Measurements from ENCODE around the gene ANKRD50. TPM values are rescaled to one million over a fixed set of nuclear protein-coding genes. Genes with fewer than 3 reads are reported as not detected.

The ANKRD50 gene
- total and polyA plus RNA-seq, 8 donors = 2.7 to 51.2 (median 13.1) TPM

GRCh38 chr4:124686279-124686678 lies 26.3 kb downstream of the ANKRD50 start:
- no peak for DNase-seq
- Histone ChIP-seq H3K27ac (no peak overlapping the region), H3K36me3 (no peaks in the 10 kb centered on the region), H3K27me3 (no peaks in the 10 kb centered on the region), H3K9me3 (no peaks in the 10 kb centered on the region), H3K4me3 (no peak overlapping the region), H3K4me1 (peaks cover 0 to 9% (median 6%) of the 10 kb centered on the region in 4 donors)
- TF ChIP-seq POLR2AphosphoS5 (IDR thresholded peaks at IDR 0.05) (no peak), POLR2A (IDR thresholded peaks at IDR 0.05) (no peak), EP300 (IDR thresholded peaks at IDR 0.05) (no peak)
- TF ChIP-seq, protein P1, sequence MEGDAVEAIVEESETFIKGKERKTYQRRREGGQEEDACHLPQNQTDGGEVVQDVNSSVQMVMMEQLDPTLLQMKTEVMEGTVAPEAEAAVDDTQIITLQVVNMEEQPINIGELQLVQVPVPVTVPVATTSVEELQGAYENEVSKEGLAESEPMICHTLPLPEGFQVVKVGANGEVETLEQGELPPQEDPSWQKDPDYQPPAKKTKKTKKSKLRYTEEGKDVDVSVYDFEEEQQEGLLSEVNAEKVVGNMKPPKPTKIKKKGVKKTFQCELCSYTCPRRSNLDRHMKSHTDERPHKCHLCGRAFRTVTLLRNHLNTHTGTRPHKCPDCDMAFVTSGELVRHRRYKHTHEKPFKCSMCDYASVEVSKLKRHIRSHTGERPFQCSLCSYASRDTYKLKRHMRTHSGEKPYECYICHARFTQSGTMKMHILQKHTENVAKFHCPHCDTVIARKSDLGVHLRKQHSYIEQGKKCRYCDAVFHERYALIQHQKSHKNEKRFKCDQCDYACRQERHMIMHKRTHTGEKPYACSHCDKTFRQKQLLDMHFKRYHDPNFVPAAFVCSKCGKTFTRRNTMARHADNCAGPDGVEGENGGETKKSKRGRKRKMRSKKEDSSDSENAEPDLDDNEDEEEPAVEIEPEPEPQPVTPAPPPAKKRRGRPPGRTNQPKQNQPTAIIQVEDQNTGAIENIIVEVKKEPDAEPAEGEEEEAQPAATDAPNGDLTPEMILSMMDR (IDR thresholded peaks at IDR 0.05) = no peak
- intact Hi-C loops (cut with DNase I; ENCODE audit: low total_unique reads) = no loop called here
- 75 to 90% (median 81%) methylated on average over 5 of the region's 5 CpGs for WGBS, 5 donors

GRCh38 chr4:124685851-124686250 lies 26.7 kb downstream of the ANKRD50 start:
- TF ChIP-seq, protein P1 (IDR thresholded peaks at IDR 0.05) = no peak
- TF ChIP-seq POLR2A (IDR thresholded peaks at IDR 0.05) (no peak), POLR2AphosphoS5 (IDR thresholded peaks at IDR 0.05) (no peak), EP300 (IDR thresholded peaks at IDR 0.05) (no peak)
- H3K4me3 ChIP-seq = no peak overlapping the region
- peaks cover 0 to 9% (median 6%) of the 10 kb centered on the region in 4 donors for H3K4me1 ChIP-seq
- intact Hi-C loops (cut with DNase I; ENCODE audit: low total_unique reads) = no loop called here
- H3K27me3 ChIP-seq = no peaks in the 10 kb centered on the region
- H3K27ac ChIP-seq = no peak overlapping the region
- no peak for DNase-seq
- no peaks in the 10 kb centered on the region for H3K36me3 ChIP-seq
- H3K9me3 ChIP-seq = no peaks in the 10 kb centered on the region

DNA sequence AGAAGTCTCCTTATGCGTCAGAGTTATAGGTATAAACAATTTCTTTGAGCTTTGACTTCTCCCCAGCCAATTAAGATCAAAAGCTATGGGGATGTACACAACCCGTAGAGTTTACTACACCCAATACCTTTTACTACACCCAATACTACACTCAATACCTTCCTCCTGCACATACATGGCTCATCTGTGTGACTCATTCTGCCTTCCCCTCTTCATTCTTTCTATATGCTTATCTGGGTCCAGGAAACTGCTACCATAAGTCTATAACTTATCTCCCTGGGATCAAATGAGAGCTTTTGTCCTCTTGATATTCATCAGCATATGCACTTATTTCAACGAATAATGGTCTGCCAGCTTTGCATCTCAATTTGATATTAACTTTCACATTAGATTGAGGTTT lies 28.2 kb downstream of the ANKRD50 start:
- H3K9me3 ChIP-seq = no peaks in the 10 kb centered on the region
- H3K27me3 ChIP-seq = no peaks in the 10 kb centered on the region
- H3K36me3 ChIP-seq = no peaks in the 10 kb centered on the region
- no peak overlapping the region for H3K4me3 ChIP-seq
- no peak for DNase-seq
- no peak overlapping the region for H3K27ac ChIP-seq
- WGBS, 5 donors = 66 to 78% (median 68%) methylated on average over 3 of the region's 3 CpGs
- TF ChIP-seq POLR2AphosphoS5 (IDR thresholded peaks at IDR 0.05) = no peak
- TF ChIP-seq EP300 (IDR thresholded peaks at IDR 0.05) = no peak
- TF ChIP-seq, protein P1 (IDR thresholded peaks at IDR 0.05) = no peak
- no peak for TF ChIP-seq POLR2A (IDR thresholded peaks at IDR 0.05)
- intact Hi-C loops (cut with DNase I; ENCODE audit: low total_unique reads) = no loop called here
- peaks cover 0 to 18% (median 11%) of the 10 kb centered on the region in 4 donors for H3K4me1 ChIP-seq

- Histone ChIP-seq H3K9me3 (no peaks in the 10 kb centered on the region), H3K27me3 (no peaks in the 10 kb centered on the region), H3K4me3 (no peak overlapping the region), H3K36me3 (peaks cover 0 to 11% (median 3%) of the 10 kb centered on the region in 4 donors), H3K27ac (no peak overlapping the region), H3K4me1 (peaks cover 4 to 30% (median 15%) of the 10 kb centered on the region in 4 donors)
- WGBS, 5 donors = 91 to 98% (median 97%) methylated on average over 2 of the region's 2 CpGs
- TF ChIP-seq POLR2AphosphoS5 (IDR thresholded peaks at IDR 0.05) (no peak), EP300 (IDR thresholded peaks at IDR 0.05) (no peak), POLR2A (IDR thresholded peaks at IDR 0.05) (no peak)
- TF ChIP-seq, protein P1 (IDR thresholded peaks at IDR 0.05) = no peak
- intact Hi-C loops (cut with DNase I; ENCODE audit: low total_unique reads) = no loop called here
- no peak for DNase-seq
Measured at GRCh38 chr4:124682384-124682783, 30.1 kb downstream of the ANKRD50 start.
